GM13977 (cell line): Measurements from ENCODE around the gene MAD1L1.

Experiments used
- DNase-seq: peaks from one replicate; pipeline ENCODE4 v3.0.0; 2012; ENCODE audit warnings: low spot score
- CTCF ChIP-seq: IDR thresholded peaks from 2 replicates; pipeline ENCODE4 v1.5.1; 2012; ENCODE audit warnings: mild to moderate bottlenecking, control low read depth; ENCODE audit not compliant: insufficient read depth; ENCODE audit errors: extremely low read depth, missing control alignments
- in situ Hi-C: fragments of 300-500 bp; cut with MboI; formaldehyde crosslinking; loops from one replicate; pipeline ENCODE4 v1.12.0; 2022; ENCODE audit warnings: low sequenced_read_pairs, low pct_unique_long_range_greater_than_20kb, mixed read lengths, inconsistent platforms; ENCODE audit not compliant: unreplicated experiment

MAD1L1 gene

GRCh38 chr7:2099048-2099957 is 133.4 kb downstream of the MAD1L1 start:
- DNase-seq, result peak; percentile 73
- in situ Hi-C loops, result no loop called here
- peak; percentile 32 for TF ChIP-seq CTCF

GRCh38 chr7:2098496-2098895 is 134.2 kb downstream of the MAD1L1 start:
- no peak for TF ChIP-seq CTCF
- in situ Hi-C loops, result no loop called here
- DNase-seq, result no peak

GRCh38 chr7:2098056-2098455 is 134.7 kb downstream of the MAD1L1 start:
- no peak for TF ChIP-seq CTCF
- in situ Hi-C loops, result no loop called here
- DNase-seq, result no peak

GRCh38 chr7:2097492-2097891 is 135.3 kb downstream of the MAD1L1 start:
- DNase-seq, result no peak
- TF ChIP-seq CTCF, result no peak
- in situ Hi-C loops, result no loop called here

- no peak for DNase-seq
- no peak for TF ChIP-seq CTCF
- in situ Hi-C loops, result no loop called here
These were observed 135.9 kb downstream of the MAD1L1 start for GRCh38 chr7:2096692-2097387.

GRCh38 chr7:2095436-2095835 is 137.3 kb downstream of the MAD1L1 start:
- TF ChIP-seq CTCF, result no peak
- no peak for DNase-seq
- in situ Hi-C loops, result no loop called here
